GM12878 (cell line): ENCODE data around the gene PML. TPM values are rescaled to one million over a fixed set of nuclear protein-coding genes. Genes with fewer than 3 reads are reported as not detected.

Experiments used
- ATAC-seq: fragments of 200-7000 bp; cut with Tn5 transposase; 3 replicates; pipeline ENCODE4 v1.9.1; 2020; ENCODE audit warnings: mild to moderate bottlenecking, moderate library complexity
- Bru-seq: library from RNA; stranded (reverse); fragments of 400-500 nt; gene quantifications from one replicate; lab custom pipeline; 2021; lab: Mats Ljungman, UMichigan
- BruChase-seq, 2 experiments: library from RNA; stranded (reverse); fragments of 400-500 nt; gene quantifications; one replicate each; lab custom pipeline; 2021; lab: Mats Ljungman, UMichigan
- BruUV-seq: library from RNA; stranded (reverse); fragments of 400-500 nt; replicated peaks from 2 replicates; lab custom pipeline; 2021; lab: Mats Ljungman, UMichigan
- CTCF ChIA-PET: fragments of 300-600 bp; sonication (Branson Sonifier 250); formaldehyde crosslinking; extraction: SDS; loops from one replicate; lab custom pipeline; 2021; ENCODE audit warnings: inconsistent platforms; lab: Yijun Ruan, JAX
- POLR2A ChIA-PET: fragments of 350-600 bp; formaldehyde crosslinking; extraction: SDS; loops from one replicate; lab custom pipeline; 2021; ENCODE audit warnings: inconsistent platforms; lab: Charles Lee
- RAD21 ChIA-PET: fragments of 300-600 bp; sonication (Branson Sonifier 250); formaldehyde crosslinking; loops from one replicate; lab custom pipeline; 2023; ENCODE audit warnings: antibody characterized with exemption; ENCODE audit not compliant: unreplicated experiment; lab: Charles Lee
- SMC1A ChIA-PET: fragments of 300-600 bp; sonication (Branson Sonifier 250); formaldehyde crosslinking; loops from one replicate; lab custom pipeline; 2023; ENCODE audit not compliant: unreplicated experiment, uncharacterized antibody; lab: Charles Lee
- DNase-seq: peaks from one replicate; pipeline ENCODE4 v3.0.0-alpha.2; 2011; ENCODE audit warnings: low read depth, low spot score
- FAIRE-seq: peaks from 3 replicates; lab custom pipeline; 2011; peaks lifted over from hg19 to GRCh38; lab: Jason Lieb, UNC
- H2AFZ ChIP-seq: 2 replicates; pipeline ENCODE4 v1.6.0; 2011; ENCODE audit warnings: low read depth, low read length, control low read depth; ENCODE audit not compliant: control insufficient read depth
- H3K27ac ChIP-seq: 2 replicates; pipeline ENCODE4 v1.5.1; 2011; ENCODE audit warnings: control low read depth; ENCODE audit not compliant: control insufficient read depth, insufficient read depth
- H3K27me3 ChIP-seq, 2 experiments: replicated peaks in 1 of 2; 2 replicates each; pipeline versions ENCODE4 v1.6.0 to v1.6.1; 2011; ENCODE audit warnings: low read length in 1 of 2; ENCODE audit not compliant: control insufficient read depth in 2 of 2, insufficient read depth in 2 of 2
- H3K36me3 ChIP-seq, 2 experiments: 2 replicates each; pipeline ENCODE4 v1.5.1; 2011; ENCODE audit warnings: low read length in 1 of 2; ENCODE audit not compliant: control insufficient read depth in 2 of 2, insufficient read depth in 2 of 2
- H3K4me1 ChIP-seq: 2 replicates; pipeline ENCODE4 v1.6.1; 2011; ENCODE audit warnings: mild to moderate bottlenecking, low read length, moderate library complexity, mixed read lengths; ENCODE audit not compliant: control insufficient read depth, insufficient read depth
- H3K4me2 ChIP-seq: 2 replicates; pipeline ENCODE4 v1.6.0; 2011; ENCODE audit warnings: control low read depth; ENCODE audit not compliant: control insufficient read depth, insufficient read depth
- H3K4me3 ChIP-seq: fragments of 200-600 bp; sonication (generic); 2 replicates; pipeline ENCODE4 v1.5.1; 2016
- H3K79me2 ChIP-seq: 2 replicates; pipeline ENCODE4 v1.6.0; 2011; ENCODE audit warnings: low read length; ENCODE audit not compliant: control insufficient read depth, insufficient read depth
- H3K9ac ChIP-seq: 2 replicates; pipeline ENCODE4 v1.8.0; 2011; ENCODE audit warnings: low read length, control low read depth, mixed read lengths; ENCODE audit not compliant: control insufficient read depth, insufficient read depth
- H3K9me3 ChIP-seq: replicated peaks from 3 replicates; pipeline ENCODE4 v1.5.1; 2011; ENCODE audit warnings: mild to moderate bottlenecking, low read length; ENCODE audit not compliant: control insufficient read depth, insufficient read depth
- H4K20me1 ChIP-seq: 2 replicates; pipeline ENCODE4 v1.6.0; 2011; ENCODE audit not compliant: control insufficient read depth, insufficient read depth
- CTCF ChIP-seq, 3 experiments: IDR thresholded peaks in 2 of 3; conservative IDR thresholded peaks in 1 of 3; 2 replicates each; pipeline ENCODE4 v1.5.1; 2011; ENCODE audit warnings: low read depth in 3 of 3, low read length in 3 of 3, mild to moderate bottlenecking in 3 of 3, control low read depth in 2 of 3, moderate library complexity in 2 of 3, inconsistent platforms in 1 of 3, mixed read lengths in 1 of 3; ENCODE audit not compliant: control insufficient read depth in 2 of 3, insufficient read depth in 1 of 3; ENCODE audit errors: extremely low read depth in 1 of 3
- E2F4 ChIP-seq: IDR thresholded peaks from 2 replicates; pipeline ENCODE4 v1.6.1; 2012; ENCODE audit warnings: low read depth, low read length, improper control_type of control experiment
- FOXK2 ChIP-seq: fragments of 450-650 bp; IDR thresholded peaks from 2 replicates; pipeline ENCODE4 v1.6.1; 2017; ENCODE audit warnings: mild to moderate bottlenecking, moderate library complexity
- GATAD2B ChIP-seq: fragments of 450-650 bp; conservative IDR thresholded peaks from 2 replicates; pipeline ENCODE4 v1.6.1; 2017; ENCODE audit warnings: low read depth, mild to moderate bottlenecking, moderate library complexity
- HDGF ChIP-seq: fragments of 450-650 bp; IDR thresholded peaks from 2 replicates; pipeline ENCODE4 v1.6.1; 2016; ENCODE audit warnings: antibody characterized with exemption
- MTA2 ChIP-seq: fragments of 450-650 bp; IDR thresholded peaks from 2 replicates; pipeline ENCODE4 v1.6.1; 2016; ENCODE audit warnings: low read depth, mild to moderate bottlenecking, moderate library complexity
- MYC ChIP-seq: IDR thresholded peaks from 2 replicates; pipeline ENCODE4 v1.6.1; 2011; ENCODE audit warnings: mild to moderate bottlenecking, low read length, moderate library complexity, inconsistent platforms; ENCODE audit not compliant: insufficient read depth, insufficient replicate concordance, insufficient read length, severe bottlenecking
- NR2F1 ChIP-seq: fragments of 450-650 bp; conservative IDR thresholded peaks from 2 replicates; pipeline ENCODE4 v1.6.1; 2017; ENCODE audit warnings: mild to moderate bottlenecking
- PML ChIP-seq: IDR thresholded peaks from 2 replicates; pipeline ENCODE4 v1.6.1; 2012; ENCODE audit warnings: low read length, inconsistent platforms
- POLR2AphosphoS5 ChIP-seq: IDR thresholded peaks from 2 replicates; pipeline ENCODE4 v1.6.1; 2011; ENCODE audit warnings: mild to moderate bottlenecking, low read length, inconsistent platforms
- RBBP5 ChIP-seq: fragments of 200-600 bp; sonication (generic); conservative IDR thresholded peaks from 2 replicates; pipeline ENCODE4 v1.6.1; 2016
- SMAD5 ChIP-seq: IDR thresholded peaks from 2 replicates; pipeline ENCODE4 v1.6.1; 2016; ENCODE audit warnings: antibody characterized with exemption, low read depth
- SP1 ChIP-seq: IDR thresholded peaks from one replicate; pipeline ENCODE4 v1.6.1; 2011; ENCODE audit warnings: low read depth, low read length
- SUPT20H ChIP-seq: IDR thresholded peaks from 2 replicates; pipeline ENCODE4 v1.6.1; 2011; ENCODE audit warnings: low read depth, mild to moderate bottlenecking, low read length, moderate library complexity, borderline replicate concordance; ENCODE audit not compliant: control insufficient read depth
- TARDBP ChIP-seq: IDR thresholded peaks from 2 replicates; pipeline ENCODE4 v1.6.1; 2016; ENCODE audit warnings: borderline replicate concordance
- TBL1XR1 ChIP-seq: IDR thresholded peaks from 2 replicates; pipeline ENCODE4 v1.6.1; 2012; ENCODE audit warnings: low read depth, low read length, improper control_type of control experiment
- WGBS: methylation state at CpG from one replicate; pipeline ENCODE4 v1.1.6; 2016; ENCODE audit warnings: low lambda C conversion rate; ENCODE audit not compliant: insufficient replicate concordance, insufficient coverage; ENCODE audit errors: missing lambda C conversion rate; 5-methylcytosine and 5-hydroxymethylcytosine counted together
- in situ Hi-C: fragments of 300-500 bp; cut with MboI; formaldehyde crosslinking; loops from 9 replicates; pipeline ENCODE4 v1.14.3; 2018; ENCODE audit warnings: mixed read lengths
- intact Hi-C: fragments of 100-400 bp; cut with micrococcal nuclease; formaldehyde crosslinking; loops from one replicate; pipeline ENCODE4 v1.14.2; 2022; ENCODE audit not compliant: unreplicated experiment
- long read RNA-seq, 2 experiments: library from polyadenylated mRNA; unstranded; transcript quantifications; one replicate each; pipeline ENCODE4 v2.0.0, GENCODE V29; 2019 to 2020
- polyA minus RNA-seq, 3 experiments: library from RNA; depleted of rRNA, polyadenylated mRNA; stranded (reverse); fragments of >200 nt; gene quantifications; 2 replicates each; pipeline ENCODE4 v1.2.3, GENCODE V29; 2011
- polyA plus RNA-seq, 11 experiments: library from polyadenylated mRNA; depleted of rRNA in 4 of 11; unstranded in 6 of 11; stranded (reverse) in 5 of 11; fragments of >200 nt; fragmentation: Nextera tagmentation in 4 of 11; fragmentation: Illumina TruSeq in 1 of 11; extraction: Ambion mirVana in 4 of 11; extraction: Trizol in 1 of 11; gene quantifications; 1 replicate in 1 of 11; 2 replicates in 10 of 11; pipeline versions ENCODE4 v1.2.1 to v1.2.3, GENCODE V29; 2011 to 2016; ENCODE audit warnings: inconsistent platforms in 2 of 11, missing spikeins in 2 of 11, low read depth in 1 of 11
- total RNA-seq, 4 experiments: library from RNA; depleted of rRNA in 3 of 4; stranded (reverse); fragments of >200 nt in 3 of 4; fragmentation: Illumina TruSeq in 1 of 4; extraction: Trizol in 1 of 4; gene quantifications; 2 replicates each; pipeline versions ENCODE4 v1.2.1 to v1.2.3, GENCODE V29; 2013 to 2021

PML gene
- 88.7 and 88.9 TPM in 2 replicates for total RNA-seq (2013; cell fraction: nucleolus; rRNA removed)
- total RNA-seq (2014; rRNA removed), result 28.4 and 28.9 TPM in 2 replicates
- 17.8 and 18.8 TPM in 2 replicates for total RNA-seq (2014; rRNA removed; fragmentation: Illumina TruSeq; extraction: Trizol)
- total RNA-seq (2021), result 91.5 and 95.5 TPM in 2 replicates
- 26.0 TPM for polyA plus RNA-seq (2011; ENCODE audit: low read depth)
- 7.6 and 13.6 TPM in 2 replicates for polyA plus RNA-seq (2011; rRNA removed)
- 21.8 and 24.5 TPM in 2 replicates for polyA plus RNA-seq (2011; cell fraction: cytosol; rRNA removed)
- 50.9 and 65.9 TPM in 2 replicates for polyA plus RNA-seq (2011; cell fraction: nucleus; rRNA removed)
- polyA plus RNA-seq (2012), result 58.4 and 60.6 TPM in 2 replicates
- 15.0 and 32.7 TPM in 2 replicates for polyA plus RNA-seq (2014; fragmentation: Illumina TruSeq; extraction: Trizol)
- 10 to 100 TPM in 1 of 2 experiments, 1 to 10 TPM in 1; 8.5 to 14.2 TPM for polyA plus RNA-seq (2014; fragmentation: Nextera tagmentation; extraction: Ambion mirVana)
- 34.2 and 45.3 TPM in 2 replicates for polyA plus RNA-seq (2014; rRNA removed)
- polyA plus RNA-seq (2016; fragmentation: Nextera tagmentation; extraction: Ambion mirVana), result 10 to 100 TPM; 54.0 to 60.0 TPM
- 20.8 and 38.7 TPM in 2 replicates for polyA minus RNA-seq (2011; rRNA and poly(A)+ RNA removed)
- polyA minus RNA-seq (2011; cell fraction: cytosol; rRNA and poly(A)+ RNA removed), result 30.0 and 41.2 TPM in 2 replicates
- polyA minus RNA-seq (2011; cell fraction: nucleus; rRNA and poly(A)+ RNA removed), result 18.5 and 37.6 TPM in 2 replicates
- percentile 83 among the genes with signal in this experiment for Bru-seq, nascent RNA
- BruChase-seq, experiment 1, labeled RNA remaining after a 6-hour chase, result percentile 72 among the genes with signal in this experiment
- percentile 74 among the genes with signal in this experiment for BruChase-seq, experiment 2, labeled RNA remaining after a 2-hour chase
- long read RNA-seq, experiment 1, transcript PML-206 (8 exons, 2,199 nt), result major isoform, 6 of 24 reads
- long read RNA-seq, experiment 1, partial matches to known transcripts, result 4 of 24 reads
- long read RNA-seq, experiment 1, other reads (novel, unspliced or antisense), result 5 of 24 reads
- long read RNA-seq, experiment 2, partial matches to known transcripts, result 0 of 7 reads
- long read RNA-seq, experiment 2, other reads (novel, unspliced or antisense), result 7 of 7 reads

GRCh38 chr15:73994413-73994883 lies at the start of gene PML:
Gene PML, plus strand, starts transcription at chr15:73994716. Its CDS starts 97 bp downstream, at chr15:73994813.
- H4K20me1 ChIP-seq, result peaks cover 13% of the 10 kb centered on the region
- CTCF ChIA-PET, result interaction anchor here (0.5 to 5.0 kb wide), 13 partner anchors 9 to 1621 kb away, joined by 3 to 36 read pairs (median 6); no protein-coding TSS in a partner anchor
- peak within 1 kb of the TSS; percentile 88 for H2AFZ ChIP-seq
- RAD21 ChIA-PET, result interaction anchor here (0.6 to 2.8 kb wide), 10 partner anchors 12 to 390 kb away, joined by 3 to 17 read pairs (median 4); no protein-coding TSS in a partner anchor
- POLR2A ChIA-PET, result interaction anchor here (0.6 to 3.0 kb wide), 8 partner anchors 11 to 467 kb away, joined by 3 to 44 read pairs (median 4); no protein-coding TSS in a partner anchor
- peaks cover 54% of the 10 kb centered on the region for H3K79me2 ChIP-seq
- peak within 1 kb of the TSS; percentile 89 for H3K9ac ChIP-seq
- BruUV-seq, result no TSS peak
- H3K4me3 ChIP-seq, result peak within 1 kb of the TSS; percentile 95
- H3K4me2 ChIP-seq, result peak within 1 kb of the TSS; percentile 90
- SMC1A ChIA-PET, result interaction anchor here (0.6 to 5.3 kb wide), 11 partner anchors 10 to 54 kb away, joined by 3 to 28 read pairs (median 4); no protein-coding TSS in a partner anchor
- H3K36me3 ChIP-seq, result peaks cover 4 to 7% of the 10 kb centered on the region in 2 experiments
- DNase-seq, result peak; percentile 74
- H3K27ac ChIP-seq, result peak within 1 kb of the TSS; percentile 92
- H3K9me3 ChIP-seq, result no peaks in the 10 kb centered on the region
- under 1% methylated on average over 26 of the region's 27 CpGs for WGBS
- ATAC-seq, result peak; percentile 87
- intact Hi-C loops, result no loop called here
- peaks cover 22% of the 10 kb centered on the region for H3K4me1 ChIP-seq
- in situ Hi-C loops, result no loop called here
- H3K27me3 ChIP-seq, result no peaks in the 10 kb centered on the region
- peak; percentile 98 for FAIRE-seq
- TF ChIP-seq E2F4, result no peak
- no peak for TF ChIP-seq SUPT20H
- TF ChIP-seq POLR2AphosphoS5, result peak; percentile 63; the same call in 1 of the 2 replicates
- TF ChIP-seq GATAD2B, result no peak
- TF ChIP-seq TBL1XR1, result no peak
- TF ChIP-seq FOXK2, result no peak
- no peak for TF ChIP-seq CTCF (IDR thresholded peaks at IDR 0.05 in 2 of 3, conservative IDR thresholded peaks at IDR 0.05 in 1 of 3; ENCODE audit: control insufficient read depth in 2 of 3, extremely low read depth in 1 of 3, insufficient read depth in 1 of 3, low read depth in 3 of 3, low read length in 3 of 3)
- TF ChIP-seq MTA2, result no peak
- TF ChIP-seq NR2F1, result no peak
- no peak for TF ChIP-seq RBBP5
- no peak for TF ChIP-seq MYC
- no peak for TF ChIP-seq SMAD5
- TF ChIP-seq HDGF, result peak; percentile 72; the same call in 1 of the 2 replicates
- no peak for TF ChIP-seq TARDBP
- TF ChIP-seq SP1, result peak; percentile 45
- 0 out of 2 replicates have a peak, but pooled peaks have one; percentile 39 for TF ChIP-seq PML
